ENCODE measurements around the gene RPL18.

Gene RPL18

GRCh38 chr19:48568345-48568886 lies 50.6 kb downstream of the RPL18 start:
- Mint-ChIP-seq H3K4me3 (no peak overlapping the region), H3K27ac (no peak overlapping the region), H3K27me3 (peaks cover 24% of the 10 kb centered on the region), H3K9me3 (no peaks in the 10 kb centered on the region), H3K4me1 (peaks cover 8% of the 10 kb centered on the region)
- no peak for DNase-seq
- no peak for ATAC-seq

Measured in stimulated activated naive CD8-positive, alpha-beta T cell treated with anti-CD3 and anti-CD28 coated beads, Interleukin-15, amount 100 ng/mL, for 72 hours (primary cell).